Neural progenitor cell (in vitro differentiated cells): ENCODE measurements around the gene SULT4A1.
A peak's percentile ranks its signal among the peaks of the same experiment; 100 is the strongest.

ENCODE experiments used
- CTCF ChIP-seq: fragments of 200-600 bp; sonication (generic); IDR thresholded peaks from 2 replicates; pipeline ENCODE4 v1.5.1; 2017; ENCODE audit warnings: antibody characterized with exemption, mild to moderate bottlenecking
- EZH2 ChIP-seq: fragments of 200-600 bp; sonication (generic); IDR thresholded peaks from 2 replicates; pipeline ENCODE4 v1.6.1; 2017; ENCODE audit warnings: antibody characterized with exemption, mild to moderate bottlenecking, moderate library complexity
- EZH2phosphoT487 ChIP-seq: fragments of 200-600 bp; sonication (generic); IDR thresholded peaks from 2 replicates; pipeline ENCODE4 v1.6.1; 2017; ENCODE audit warnings: antibody characterized with exemption

GRCh38 chr22:43884600-43885318, 22.4 kb upstream of the SULT4A1 start:
- peak; percentile 74 for TF ChIP-seq CTCF
- no peak for TF ChIP-seq EZH2
- no peak for TF ChIP-seq EZH2phosphoT487
